Stimulated activated CD4-positive, alpha-beta T cell treated with anti-CD3 and anti-CD28 coated beads, Interleukin-4, amount 100 ng/mL, for 4 hours (primary cell): ENCODE measurements around the gene RFX7.
"Not testable (repeated sequence)": the region's sequence is repeated elsewhere in the genome, so short reads cannot be mapped to it uniquely, and the experiment has no call there.

Source experiments
- DNase-seq, 2 experiments: peaks; one replicate each; pipeline ENCODE4 v3.0.0-alpha.2; 2020

The RFX7 gene

GRCh38 chr15:56205061-56205876 is 38.4 kb downstream of the RFX7 start:
- no peak for DNase-seq

- DNase-seq, result not testable (repeated sequence)
Measured at GRCh38 chr15:56203312-56203922, 40.3 kb downstream of the RFX7 start.

GRCh38 chr15:56202701-56203100 is 41.0 kb downstream of the RFX7 start:
- no peak for DNase-seq

GRCh38 chr15:56199038-56199437 is 44.6 kb downstream of the RFX7 start:
- DNase-seq, result no peak

GRCh38 chr15:56194035-56194434 is 49.6 kb downstream of the RFX7 start:
- no peak for DNase-seq

- no peak for DNase-seq
Measured at GRCh38 chr15:56192659-56193442, 50.8 kb downstream of the RFX7 start.

GRCh38 chr15:56187665-56188064 is 56.0 kb downstream of the RFX7 start:
- no peak for DNase-seq

- DNase-seq, result no peak
Measured at GRCh38 chr15:56185980-56186379, 57.7 kb downstream of the RFX7 start.

GRCh38 chr15:56184516-56184915 is 59.2 kb downstream of the RFX7 start:
- DNase-seq, result no peak

GRCh38 chr15:56180851-56181250 is 62.8 kb downstream of the RFX7 start:
- no peak for DNase-seq

- no peak for DNase-seq
Measured at GRCh38 chr15:56176996-56177395, 66.7 kb downstream of the RFX7 start.

- DNase-seq, result no peak
Measured at GRCh38 chr15:56175788-56176187, 67.9 kb downstream of the RFX7 start.

GRCh38 chr15:56174649-56175048 is 69.0 kb downstream of the RFX7 start:
- no peak for DNase-seq

- DNase-seq, result no peak
Measured at GRCh38 chr15:56168394-56168793, 75.3 kb downstream of the RFX7 start.

- no peak for DNase-seq
Measured at GRCh38 chr15:56165234-56165633, 78.4 kb downstream of the RFX7 start.

GRCh38 chr15:56160966-56161365 is 82.7 kb downstream of the RFX7 start:
- DNase-seq, result no peak

GRCh38 chr15:56156877-56157276 is 86.8 kb downstream of the RFX7 start:
- no peak for DNase-seq

GRCh38 chr15:56155278-56155677 is 88.4 kb downstream of the RFX7 start:
- not testable (repeated sequence) for DNase-seq

GRCh38 chr15:56154768-56155167 is 88.9 kb downstream of the RFX7 start:
- not testable (repeated sequence) for DNase-seq

- DNase-seq, result no peak
Measured at GRCh38 chr15:56150204-56150603, 93.5 kb downstream of the RFX7 start.

GRCh38 chr15:56148064-56148463 is 95.6 kb downstream of the RFX7 start:
- no peak for DNase-seq

- no peak for DNase-seq
Measured at GRCh38 chr15:56146756-56147155, 96.9 kb downstream of the RFX7 start.

- no peak for DNase-seq
Measured at GRCh38 chr15:56128081-56128480, 115.6 kb downstream of the RFX7 start.

- no peak for DNase-seq
Measured at GRCh38 chr15:56126409-56126808, 117.3 kb downstream of the RFX7 start.
